Measurements from ENCODE around the gene FOXN3.
"Not testable (repeated sequence)": the region's sequence is repeated elsewhere in the genome, so short reads cannot be mapped to it uniquely, and the experiment has no call there.

The FOXN3 gene

GRCh38 chr14:89112720-89113119 is 304.3 kb downstream of the FOXN3 start:
- DNase-seq, result no peak

- DNase-seq, result not testable (repeated sequence)
Observed at GRCh38 chr14:89111766-89112543, 305.1 kb downstream of the FOXN3 start.

- DNase-seq, result not testable (repeated sequence)
Observed at GRCh38 chr14:89111232-89111631, 305.8 kb downstream of the FOXN3 start.

GRCh38 chr14:89110110-89110509 is 306.9 kb downstream of the FOXN3 start:
- no peak for DNase-seq

- DNase-seq, result no peak
Observed at GRCh38 chr14:89108608-89109007, 308.4 kb downstream of the FOXN3 start.

DNA sequence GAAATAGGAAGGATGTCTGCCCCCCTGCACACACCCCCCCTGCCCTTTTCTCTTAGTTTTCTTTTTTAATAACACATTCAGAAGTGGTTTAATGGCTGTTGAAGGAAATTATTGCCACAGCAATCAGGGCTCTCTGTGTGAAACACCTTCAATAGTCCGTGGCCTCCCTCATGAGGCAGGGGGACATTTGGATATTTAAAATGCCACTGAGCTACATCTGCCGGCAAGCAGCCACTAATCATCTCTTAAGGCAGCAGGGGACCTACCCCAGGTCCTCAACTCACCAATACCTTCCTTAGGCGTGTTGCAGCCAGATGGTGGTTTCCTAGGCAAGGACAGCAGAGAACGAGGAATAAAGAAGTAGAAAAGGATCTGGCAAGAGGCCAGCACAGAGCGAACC is 309.4 kb downstream of the FOXN3 start:
- no peak for DNase-seq
